ENCODE results near the gene IL22RA2.

IL22RA2 gene

GRCh38 chr6:137166247-137167098, 7.0 kb downstream of the IL22RA2 start:
- Histone ChIP-seq H3K9me3 (replicated peaks in 1 of 2; ENCODE audit: control insufficient read depth in 2 of 2, insufficient read depth in 1 of 2, low read depth in 1 of 2, low read length in 2 of 2) (peaks cover 8 to 12% of the 10 kb centered on the region in 2 donors), H3K9ac (ENCODE audit: low read depth, low read length, poor library complexity) (no peak overlapping the region), H3K4me1 (ENCODE audit: control insufficient read depth in 2 of 2, insufficient read depth in 1 of 2, low read depth in 1 of 2, low read length in 2 of 2) (no peaks in the 10 kb centered on the region), H3K23ac (ENCODE audit: low read depth, low read length, poor library complexity) (no peak overlapping the region), H3K4me2 (ENCODE audit: insufficient read depth, low read length, poor library complexity, severe bottlenecking) (no peak overlapping the region), H3K27me3 (ENCODE audit: control insufficient read depth in 3 of 3, insufficient read depth in 3 of 3, low read depth in 1 of 3, low read length in 3 of 3) (no peaks in the 10 kb centered on the region), H2BK5ac (ENCODE audit: low read length) (no peak overlapping the region), H2BK15ac (ENCODE audit: low read length) (no peak overlapping the region), H3K4me3 (ENCODE audit: low read length in 2 of 2) (no peak overlapping the region), H3K36me3 (replicated peaks in 1 of 2; ENCODE audit: control insufficient read depth in 2 of 2, insufficient read depth in 2 of 2, low read length in 2 of 2) (no peaks in the 10 kb centered on the region), H2AFZ (ENCODE audit: low read length) (no peak overlapping the region), H3K18ac (ENCODE audit: low read length) (no peak overlapping the region), H3K79me1 (ENCODE audit: low read depth, low read length) (no peaks in the 10 kb centered on the region), H2BK12ac (ENCODE audit: low read length) (no peak overlapping the region), H2BK120ac (ENCODE audit: low read depth, low read length) (no peak overlapping the region), H4K91ac (ENCODE audit: low read depth, low read length, poor library complexity) (no peak overlapping the region), H2AK5ac (ENCODE audit: low read depth, low read length) (no peak overlapping the region), H4K8ac (ENCODE audit: low read depth, low read length) (no peak overlapping the region), H3K4ac (ENCODE audit: low read length) (no peak overlapping the region), H3K27ac (replicated peaks; ENCODE audit: low read length) (no peak overlapping the region), H3K14ac (ENCODE audit: low read length) (no peak overlapping the region)
- no CpG with 5 or more reads among the region's 8 CpGs for WGBS, 2 donors (ENCODE audit: extremely low coverage in 2 of 2, insufficient read length in 2 of 2, insufficient replicate concordance in 1 of 2)
- no peak for DNase-seq (ENCODE audit: low spot score)

DNA sequence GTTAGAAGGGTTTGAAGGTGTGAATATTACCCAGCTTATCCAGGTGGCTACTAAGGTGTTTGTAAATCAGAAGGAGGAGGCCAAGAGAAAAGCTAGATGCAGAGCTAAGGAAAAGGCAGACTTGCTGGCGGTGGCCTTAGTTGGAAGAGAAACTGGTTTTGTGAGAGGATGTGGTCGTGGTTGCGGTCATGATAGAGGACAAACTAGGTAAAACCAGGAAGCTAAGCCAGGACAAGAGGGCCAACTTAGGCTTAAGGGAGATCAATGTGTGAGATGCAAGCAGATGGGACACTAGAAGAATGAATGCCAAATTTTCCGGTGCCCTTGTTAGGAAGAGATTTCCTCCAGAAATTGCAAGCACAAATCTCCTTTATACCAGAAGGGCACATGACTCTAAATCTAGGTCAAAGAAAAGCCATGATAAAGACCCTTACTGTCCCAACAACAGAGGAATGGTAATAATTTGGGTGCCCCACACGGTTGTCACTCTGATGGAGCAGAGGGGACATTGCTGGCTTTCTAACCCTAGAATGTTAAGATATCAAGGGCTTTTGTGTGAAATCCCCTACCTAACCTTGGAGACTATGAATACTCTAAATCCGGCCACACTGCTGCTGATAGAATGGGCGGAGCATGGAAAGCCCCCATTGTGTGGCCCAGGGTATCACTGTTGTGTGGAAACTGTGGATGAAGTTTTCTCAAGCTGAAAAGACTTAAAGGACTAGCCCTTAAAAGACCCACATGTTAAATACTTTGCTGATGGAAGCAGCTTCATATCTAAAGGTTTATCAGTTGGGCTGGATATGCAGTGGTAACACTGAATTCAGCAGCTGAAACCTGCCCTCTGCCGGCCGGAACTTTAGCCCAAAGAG, 7.8 kb downstream of the IL22RA2 start:
- Histone ChIP-seq H3K36me3 (replicated peaks in 1 of 2; ENCODE audit: control insufficient read depth in 2 of 2, insufficient read depth in 2 of 2, low read length in 2 of 2) (no peaks in the 10 kb centered on the region), H2AFZ (ENCODE audit: low read length) (no peak overlapping the region), H2AK5ac (ENCODE audit: low read depth, low read length) (no peak overlapping the region), H3K9me3 (replicated peaks in 1 of 2; ENCODE audit: control insufficient read depth in 2 of 2, insufficient read depth in 1 of 2, low read depth in 1 of 2, low read length in 2 of 2) (peaks cover 8 to 12% of the 10 kb centered on the region in 2 donors), H3K4ac (ENCODE audit: low read length) (no peak overlapping the region), H4K8ac (ENCODE audit: low read depth, low read length) (no peak overlapping the region), H4K91ac (ENCODE audit: low read depth, low read length, poor library complexity) (no peak overlapping the region), H2BK15ac (ENCODE audit: low read length) (no peak overlapping the region), H3K27me3 (ENCODE audit: control insufficient read depth in 3 of 3, insufficient read depth in 3 of 3, low read depth in 1 of 3, low read length in 3 of 3) (no peaks in the 10 kb centered on the region), H3K27ac (replicated peaks; ENCODE audit: low read length) (no peak overlapping the region), H3K4me3 (ENCODE audit: low read length in 2 of 2) (no peak overlapping the region), H2BK5ac (ENCODE audit: low read length) (no peak overlapping the region), H3K18ac (ENCODE audit: low read length) (no peak overlapping the region), H2BK120ac (ENCODE audit: low read depth, low read length) (no peak overlapping the region), H3K4me1 (ENCODE audit: control insufficient read depth in 2 of 2, insufficient read depth in 1 of 2, low read depth in 1 of 2, low read length in 2 of 2) (no peaks in the 10 kb centered on the region), H3K23ac (ENCODE audit: low read depth, low read length, poor library complexity) (no peak overlapping the region), H3K14ac (ENCODE audit: low read length) (no peak overlapping the region), H3K79me1 (ENCODE audit: low read depth, low read length) (no peaks in the 10 kb centered on the region), H3K9ac (ENCODE audit: low read depth, low read length, poor library complexity) (no peak overlapping the region), H2BK12ac (ENCODE audit: low read length) (no peak overlapping the region), H3K4me2 (ENCODE audit: insufficient read depth, low read length, poor library complexity, severe bottlenecking) (no peak overlapping the region)
- DNase-seq (ENCODE audit: low spot score): no peak
- WGBS, 2 donors (ENCODE audit: extremely low coverage in 2 of 2, insufficient read length in 2 of 2, insufficient replicate concordance in 1 of 2): no CpG with 5 or more reads among the region's 9 CpGs

DNA sequence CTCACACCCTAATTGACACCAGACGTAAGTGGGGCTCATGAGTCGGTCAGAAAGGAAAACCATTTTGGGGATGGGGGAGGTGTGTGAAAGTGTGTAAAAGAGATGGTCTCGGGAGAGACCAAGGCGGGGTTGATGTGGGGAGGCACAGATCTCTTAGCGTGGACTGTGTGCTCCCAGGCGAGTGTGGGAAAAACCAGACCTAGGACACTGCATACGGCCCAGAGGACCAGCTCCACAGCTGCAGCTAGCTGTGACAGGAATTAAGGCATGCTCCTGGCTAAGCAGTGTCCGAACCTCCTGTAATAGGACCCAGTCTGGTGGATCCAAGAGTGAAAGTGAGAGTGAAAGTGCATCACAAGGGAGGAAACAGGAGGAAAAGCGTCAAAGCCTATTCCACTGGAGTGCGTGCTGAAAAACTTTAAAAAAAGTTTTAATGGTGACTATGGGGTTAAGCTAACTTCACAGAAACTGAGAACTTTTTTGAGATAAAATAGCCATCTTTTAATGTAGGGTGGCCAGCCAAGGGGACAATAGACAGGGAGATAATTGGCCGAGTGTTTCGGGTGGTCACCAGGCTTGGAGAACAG, 9.6 kb downstream of the IL22RA2 start:
- Histone ChIP-seq H4K91ac (ENCODE audit: low read depth, low read length, poor library complexity) (no peak overlapping the region), H3K14ac (ENCODE audit: low read length) (no peak overlapping the region), H2AFZ (ENCODE audit: low read length) (no peak overlapping the region), H3K23ac (ENCODE audit: low read depth, low read length, poor library complexity) (no peak overlapping the region), H3K79me1 (ENCODE audit: low read depth, low read length) (no peaks in the 10 kb centered on the region), H2AK5ac (ENCODE audit: low read depth, low read length) (no peak overlapping the region), H3K9me3 (replicated peaks in 1 of 2; ENCODE audit: control insufficient read depth in 2 of 2, insufficient read depth in 1 of 2, low read depth in 1 of 2, low read length in 2 of 2) (peaks cover 8 to 12% of the 10 kb centered on the region in 2 donors), H3K27ac (replicated peaks; ENCODE audit: low read length) (no peak overlapping the region), H3K4me1 (ENCODE audit: control insufficient read depth in 2 of 2, insufficient read depth in 1 of 2, low read depth in 1 of 2, low read length in 2 of 2) (no peaks in the 10 kb centered on the region), H3K4ac (ENCODE audit: low read length) (no peak overlapping the region), H2BK15ac (ENCODE audit: low read length) (no peak overlapping the region), H2BK5ac (ENCODE audit: low read length) (no peak overlapping the region), H3K36me3 (replicated peaks in 1 of 2; ENCODE audit: control insufficient read depth in 2 of 2, insufficient read depth in 2 of 2, low read length in 2 of 2) (no peaks in the 10 kb centered on the region), H4K8ac (ENCODE audit: low read depth, low read length) (no peak overlapping the region), H3K27me3 (ENCODE audit: control insufficient read depth in 3 of 3, insufficient read depth in 3 of 3, low read depth in 1 of 3, low read length in 3 of 3) (peaks cover 0 to 2% (median 0%) of the 10 kb centered on the region in 3 experiments), H3K18ac (ENCODE audit: low read length) (no peak overlapping the region), H3K4me2 (ENCODE audit: insufficient read depth, low read length, poor library complexity, severe bottlenecking) (no peak overlapping the region), H3K9ac (ENCODE audit: low read depth, low read length, poor library complexity) (no peak overlapping the region), H2BK120ac (ENCODE audit: low read depth, low read length) (no peak overlapping the region), H2BK12ac (ENCODE audit: low read length) (no peak overlapping the region), H3K4me3 (ENCODE audit: low read length in 2 of 2) (no peak overlapping the region)
- DNase-seq (ENCODE audit: low spot score): no peak
- WGBS, 2 donors (ENCODE audit: extremely low coverage in 2 of 2, insufficient read length in 2 of 2, insufficient replicate concordance in 1 of 2): no CpG with 5 or more reads among the region's 12 CpGs
